ENCODE results near the gene LHX4.

The LHX4 gene

DNA sequence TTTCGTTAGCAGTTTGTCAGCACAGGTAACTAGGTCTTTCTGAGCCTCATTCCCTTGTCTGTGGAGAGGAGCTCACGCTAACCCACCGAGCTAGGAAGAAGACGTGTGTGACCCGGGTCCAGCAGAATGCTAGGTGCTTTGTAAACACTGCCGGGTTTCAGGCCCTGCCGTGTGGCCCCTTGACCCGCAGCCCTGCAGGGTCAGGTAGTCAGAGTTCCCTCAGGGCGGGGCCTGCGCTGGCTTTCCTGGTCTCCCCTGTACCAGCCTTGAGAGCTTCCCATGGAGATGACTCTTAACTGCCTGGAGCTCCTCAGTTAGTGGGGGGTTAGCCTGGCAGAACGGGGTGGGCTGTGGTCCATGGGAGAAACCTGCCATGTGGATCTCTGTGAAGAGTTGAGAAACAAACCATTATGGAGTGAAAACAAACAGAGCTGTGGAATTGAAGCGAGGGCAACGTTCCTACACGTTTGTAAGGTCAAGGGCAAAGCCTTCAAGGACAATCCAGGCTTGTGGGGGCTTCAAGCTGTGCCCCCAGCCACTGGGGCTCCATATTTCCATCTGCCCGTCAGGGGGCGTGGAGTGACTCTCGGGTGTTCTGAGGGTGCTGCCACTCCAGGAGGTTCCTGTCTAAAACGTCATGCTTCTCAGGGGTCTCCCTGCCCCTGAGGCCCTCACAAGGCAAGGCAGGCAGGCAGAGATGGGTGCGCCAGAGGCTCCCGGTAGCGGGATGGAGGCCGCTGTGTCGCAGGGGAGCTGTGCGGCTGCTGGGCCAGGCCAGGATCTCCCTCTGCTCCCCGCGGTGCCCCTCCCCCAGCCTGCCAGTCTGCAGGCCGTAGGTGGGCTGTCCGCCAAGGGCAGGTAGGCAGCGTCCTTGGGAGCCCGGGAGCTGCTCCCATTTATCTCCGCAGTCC, 23.8 kb downstream of the LHX4 start:
- no peaks in the 10 kb centered on the region for H3K9me3 ChIP-seq (ENCODE audit: control insufficient read depth, insufficient read depth, low read length)
- H3K4me3 ChIP-seq (ENCODE audit: low read length): no peak overlapping the region
- H3K9me2 ChIP-seq (replicated peaks; ENCODE audit: control insufficient read depth, low read length): no peaks in the 10 kb centered on the region
- no peaks in the 10 kb centered on the region for H3K4me1 ChIP-seq (ENCODE audit: control insufficient read depth, low read length)
- H4K20me1 ChIP-seq (ENCODE audit: control insufficient read depth, insufficient read depth, low read depth, low read length): peaks cover 3% of the 10 kb centered on the region; the same call in 1 of the 2 replicates
- no peaks in the 10 kb centered on the region for H3K27me3 ChIP-seq (ENCODE audit: control insufficient read depth, low read length)
- H3K27ac ChIP-seq (ENCODE audit: low read depth, low read length): no peak overlapping the region
- no peaks in the 10 kb centered on the region for H3F3A ChIP-seq (ENCODE audit: control insufficient read depth, insufficient read depth)
- H3K4me2 ChIP-seq (ENCODE audit: low read length): no peak overlapping the region
- H3K79me2 ChIP-seq (ENCODE audit: control insufficient read depth, low read length): no peaks in the 10 kb centered on the region
- no peak for TF ChIP-seq EZH2phosphoT487 (IDR thresholded peaks at IDR 0.05; ENCODE audit: borderline replicate concordance, low read length)
- TF ChIP-seq, protein P1, sequence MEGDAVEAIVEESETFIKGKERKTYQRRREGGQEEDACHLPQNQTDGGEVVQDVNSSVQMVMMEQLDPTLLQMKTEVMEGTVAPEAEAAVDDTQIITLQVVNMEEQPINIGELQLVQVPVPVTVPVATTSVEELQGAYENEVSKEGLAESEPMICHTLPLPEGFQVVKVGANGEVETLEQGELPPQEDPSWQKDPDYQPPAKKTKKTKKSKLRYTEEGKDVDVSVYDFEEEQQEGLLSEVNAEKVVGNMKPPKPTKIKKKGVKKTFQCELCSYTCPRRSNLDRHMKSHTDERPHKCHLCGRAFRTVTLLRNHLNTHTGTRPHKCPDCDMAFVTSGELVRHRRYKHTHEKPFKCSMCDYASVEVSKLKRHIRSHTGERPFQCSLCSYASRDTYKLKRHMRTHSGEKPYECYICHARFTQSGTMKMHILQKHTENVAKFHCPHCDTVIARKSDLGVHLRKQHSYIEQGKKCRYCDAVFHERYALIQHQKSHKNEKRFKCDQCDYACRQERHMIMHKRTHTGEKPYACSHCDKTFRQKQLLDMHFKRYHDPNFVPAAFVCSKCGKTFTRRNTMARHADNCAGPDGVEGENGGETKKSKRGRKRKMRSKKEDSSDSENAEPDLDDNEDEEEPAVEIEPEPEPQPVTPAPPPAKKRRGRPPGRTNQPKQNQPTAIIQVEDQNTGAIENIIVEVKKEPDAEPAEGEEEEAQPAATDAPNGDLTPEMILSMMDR (IDR thresholded peaks at IDR 0.05; ENCODE audit: low read depth, low read length, poor library complexity, severe bottlenecking): no peak
- no peaks in the 10 kb centered on the region for H3K36me3 ChIP-seq (ENCODE audit: control insufficient read depth, low read length)

DNA sequence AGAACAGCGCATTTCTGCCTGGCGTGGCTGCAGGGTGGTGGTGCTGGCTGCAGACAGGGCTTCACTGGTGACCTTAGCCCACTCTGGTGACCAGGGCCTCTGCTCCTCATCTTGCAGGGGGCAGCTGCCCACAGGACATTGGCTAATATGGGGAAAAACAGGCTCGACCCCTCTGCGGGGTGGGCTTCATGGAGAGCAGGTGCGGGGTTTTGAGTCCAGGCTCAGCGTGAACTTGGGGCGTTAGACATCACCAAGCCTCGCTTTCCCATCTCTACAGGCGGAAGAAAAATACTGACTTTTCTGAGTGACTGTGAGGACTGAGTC, 24.4 kb downstream of the LHX4 start:
- Histone ChIP-seq H3K4me1 (ENCODE audit: control insufficient read depth, low read length) (no peaks in the 10 kb centered on the region), H3K4me3 (ENCODE audit: low read length) (no peak overlapping the region), H3K4me2 (ENCODE audit: low read length) (no peak overlapping the region), H3K9me2 (replicated peaks; ENCODE audit: control insufficient read depth, low read length) (no peaks in the 10 kb centered on the region), H3K9me3 (ENCODE audit: control insufficient read depth, insufficient read depth, low read length) (no peaks in the 10 kb centered on the region), H3K27me3 (ENCODE audit: control insufficient read depth, low read length) (no peaks in the 10 kb centered on the region), H3K79me2 (ENCODE audit: control insufficient read depth, low read length) (no peaks in the 10 kb centered on the region), H3F3A (ENCODE audit: control insufficient read depth, insufficient read depth) (no peaks in the 10 kb centered on the region), H3K36me3 (ENCODE audit: control insufficient read depth, low read length) (no peaks in the 10 kb centered on the region), H3K27ac (ENCODE audit: low read depth, low read length) (no peak overlapping the region), H4K20me1 (ENCODE audit: control insufficient read depth, insufficient read depth, low read depth, low read length) (peaks cover 3% of the 10 kb centered on the region; the same call in 1 of the 2 replicates)
- no peak for TF ChIP-seq EZH2phosphoT487 (IDR thresholded peaks at IDR 0.05; ENCODE audit: borderline replicate concordance, low read length)
- TF ChIP-seq, protein P1 (IDR thresholded peaks at IDR 0.05; ENCODE audit: low read depth, low read length, poor library complexity, severe bottlenecking): no peak

DNA sequence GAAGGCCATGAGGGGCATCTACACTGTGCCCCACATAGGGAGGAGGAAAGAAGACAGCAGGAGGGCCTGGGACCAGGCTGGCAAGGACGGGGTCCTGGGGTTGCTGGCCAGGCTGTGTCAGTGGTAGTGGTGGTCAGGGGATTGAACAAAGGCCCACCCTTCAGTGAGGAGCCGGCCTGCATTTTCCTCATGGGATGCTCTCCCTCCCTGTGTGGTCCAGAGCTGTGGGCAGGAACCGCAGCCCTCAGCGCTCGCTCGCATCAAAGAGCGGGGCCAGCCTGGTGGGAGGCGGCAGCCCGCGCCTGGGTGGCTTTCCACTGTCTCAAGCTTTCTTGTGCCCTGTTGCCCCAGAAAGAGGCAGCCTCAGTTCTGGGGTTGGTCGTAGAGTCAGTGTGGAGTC, 24.8 kb downstream of the LHX4 start:
- H3K4me1 ChIP-seq (ENCODE audit: control insufficient read depth, low read length): no peaks in the 10 kb centered on the region
- H3K4me2 ChIP-seq (ENCODE audit: low read length): no peak overlapping the region
- H4K20me1 ChIP-seq (ENCODE audit: control insufficient read depth, insufficient read depth, low read depth, low read length): peaks cover 3% of the 10 kb centered on the region; the same call in 1 of the 2 replicates
- H3K79me2 ChIP-seq (ENCODE audit: control insufficient read depth, low read length): no peaks in the 10 kb centered on the region
- no peaks in the 10 kb centered on the region for H3F3A ChIP-seq (ENCODE audit: control insufficient read depth, insufficient read depth)
- H3K27ac ChIP-seq (ENCODE audit: low read depth, low read length): no peak overlapping the region
- no peaks in the 10 kb centered on the region for H3K9me2 ChIP-seq (replicated peaks; ENCODE audit: control insufficient read depth, low read length)
- H3K9me3 ChIP-seq (ENCODE audit: control insufficient read depth, insufficient read depth, low read length): no peaks in the 10 kb centered on the region
- H3K4me3 ChIP-seq (ENCODE audit: low read length): no peak overlapping the region
- H3K36me3 ChIP-seq (ENCODE audit: control insufficient read depth, low read length): no peaks in the 10 kb centered on the region
- TF ChIP-seq, protein P1 (IDR thresholded peaks at IDR 0.05; ENCODE audit: low read depth, low read length, poor library complexity, severe bottlenecking): no peak
- TF ChIP-seq EZH2phosphoT487 (IDR thresholded peaks at IDR 0.05; ENCODE audit: borderline replicate concordance, low read length): no peak
- H3K27me3 ChIP-seq (ENCODE audit: control insufficient read depth, low read length): no peaks in the 10 kb centered on the region

All from DOHH2 (cell line).